ENCODE measurements around the gene KCNK13.

KCNK13 gene

GRCh38 chr14:90040411-90040810 lies 21.4 kb upstream of the KCNK13 start:
- Histone ChIP-seq H3K27ac (ENCODE audit: low read depth, low read length) (no peak overlapping the region), H3K9ac (ENCODE audit: low read length) (no peak overlapping the region), H3K27me3 (ENCODE audit: control insufficient read depth, insufficient read depth, low read length) (no peaks in the 10 kb centered on the region), H3K4me3 (ENCODE audit: low read depth, low read length) (no peak overlapping the region), H3K4me1 (ENCODE audit: control insufficient read depth, insufficient read depth, low read length) (no peaks in the 10 kb centered on the region), H3K9me3 (ENCODE audit: control insufficient read depth, insufficient read depth, low read depth, low read length) (no peaks in the 10 kb centered on the region), H3K36me3 (ENCODE audit: control insufficient read depth, insufficient read depth, low read length) (peaks cover 45% of the 10 kb centered on the region)

GRCh38 chr14:90042496-90043252 lies 19.1 kb upstream of the KCNK13 start:
- Histone ChIP-seq H3K27me3 (ENCODE audit: control insufficient read depth, insufficient read depth, low read length) (no peaks in the 10 kb centered on the region), H3K27ac (ENCODE audit: low read depth, low read length) (no peak overlapping the region), H3K36me3 (ENCODE audit: control insufficient read depth, insufficient read depth, low read length) (peaks cover 30% of the 10 kb centered on the region), H3K9ac (ENCODE audit: low read length) (no peak overlapping the region), H3K4me1 (ENCODE audit: control insufficient read depth, insufficient read depth, low read length) (no peaks in the 10 kb centered on the region), H3K4me3 (ENCODE audit: low read depth, low read length) (no peak overlapping the region), H3K9me3 (ENCODE audit: control insufficient read depth, insufficient read depth, low read depth, low read length) (no peaks in the 10 kb centered on the region)

GRCh38 chr14:90045616-90046015 lies 16.2 kb upstream of the KCNK13 start:
- no peaks in the 10 kb centered on the region for H3K4me1 ChIP-seq (ENCODE audit: control insufficient read depth, insufficient read depth, low read length)
- H3K27ac ChIP-seq (ENCODE audit: low read depth, low read length): no peak overlapping the region
- H3K4me3 ChIP-seq (ENCODE audit: low read depth, low read length): no peak overlapping the region
- peaks cover 24% of the 10 kb centered on the region; the same call in 1 of the 2 replicates for H3K36me3 ChIP-seq (ENCODE audit: control insufficient read depth, insufficient read depth, low read length)
- no peaks in the 10 kb centered on the region for H3K27me3 ChIP-seq (ENCODE audit: control insufficient read depth, insufficient read depth, low read length)
- no peak overlapping the region for H3K9ac ChIP-seq (ENCODE audit: low read length)
- no peaks in the 10 kb centered on the region for H3K9me3 ChIP-seq (ENCODE audit: control insufficient read depth, insufficient read depth, low read depth, low read length)

GRCh38 chr14:90049390-90049789 lies 12.4 kb upstream of the KCNK13 start:
- no peak overlapping the region for H3K9ac ChIP-seq (ENCODE audit: low read length)
- H3K27me3 ChIP-seq (ENCODE audit: control insufficient read depth, insufficient read depth, low read length): no peaks in the 10 kb centered on the region
- 0 out of 2 replicates have a peak, but pooled peaks cover 2% of the 10 kb centered on the region for H3K4me1 ChIP-seq (ENCODE audit: control insufficient read depth, insufficient read depth, low read length)
- no peak overlapping the region for H3K4me3 ChIP-seq (ENCODE audit: low read depth, low read length)
- peaks cover 5% of the 10 kb centered on the region; the same call in 1 of the 2 replicates for H3K36me3 ChIP-seq (ENCODE audit: control insufficient read depth, insufficient read depth, low read length)
- H3K9me3 ChIP-seq (ENCODE audit: control insufficient read depth, insufficient read depth, low read depth, low read length): no peaks in the 10 kb centered on the region
- H3K27ac ChIP-seq (ENCODE audit: low read depth, low read length): no peak overlapping the region

- H3K4me3 ChIP-seq (ENCODE audit: low read depth, low read length): no peak overlapping the region
- H3K4me1 ChIP-seq (ENCODE audit: control insufficient read depth, insufficient read depth, low read length): 0 out of 2 replicates have a peak, but pooled peaks cover 2% of the 10 kb centered on the region
- no peaks in the 10 kb centered on the region for H3K9me3 ChIP-seq (ENCODE audit: control insufficient read depth, insufficient read depth, low read depth, low read length)
- no peak overlapping the region for H3K27ac ChIP-seq (ENCODE audit: low read depth, low read length)
- no peak overlapping the region for H3K9ac ChIP-seq (ENCODE audit: low read length)
- no peaks in the 10 kb centered on the region; the same call in 1 of the 2 replicates for H3K36me3 ChIP-seq (ENCODE audit: control insufficient read depth, insufficient read depth, low read length)
- no peaks in the 10 kb centered on the region for H3K27me3 ChIP-seq (ENCODE audit: control insufficient read depth, insufficient read depth, low read length)
Observed at GRCh38 chr14:90050271-90050670, 11.5 kb upstream of the KCNK13 start.

- Histone ChIP-seq H3K27ac (ENCODE audit: low read depth, low read length) (no peak overlapping the region), H3K9ac (ENCODE audit: low read length) (no peak overlapping the region), H3K4me1 (ENCODE audit: control insufficient read depth, insufficient read depth, low read length) (0 out of 2 replicates have a peak, but pooled peaks cover 2% of the 10 kb centered on the region), H3K36me3 (ENCODE audit: control insufficient read depth, insufficient read depth, low read length) (no peaks in the 10 kb centered on the region), H3K4me3 (ENCODE audit: low read depth, low read length) (no peak overlapping the region), H3K27me3 (ENCODE audit: control insufficient read depth, insufficient read depth, low read length) (peaks cover 10% of the 10 kb centered on the region), H3K9me3 (ENCODE audit: control insufficient read depth, insufficient read depth, low read depth, low read length) (no peaks in the 10 kb centered on the region)
Observed at GRCh38 chr14:90053044-90053443, 8.8 kb upstream of the KCNK13 start.

- no peak overlapping the region for H3K27ac ChIP-seq (ENCODE audit: low read depth, low read length)
- no peaks in the 10 kb centered on the region for H3K36me3 ChIP-seq (ENCODE audit: control insufficient read depth, insufficient read depth, low read length)
- no peak overlapping the region for H3K9ac ChIP-seq (ENCODE audit: low read length)
- H3K4me1 ChIP-seq (ENCODE audit: control insufficient read depth, insufficient read depth, low read length): 0 out of 2 replicates have a peak, but pooled peaks cover 2% of the 10 kb centered on the region
- peaks cover 27% of the 10 kb centered on the region for H3K27me3 ChIP-seq (ENCODE audit: control insufficient read depth, insufficient read depth, low read length)
- no peaks in the 10 kb centered on the region for H3K9me3 ChIP-seq (ENCODE audit: control insufficient read depth, insufficient read depth, low read depth, low read length)
- no peak overlapping the region for H3K4me3 ChIP-seq (ENCODE audit: low read depth, low read length)
Observed at GRCh38 chr14:90054803-90055202, 7.0 kb upstream of the KCNK13 start.

GRCh38 chr14:90056826-90057225 lies 5.0 kb upstream of the KCNK13 start:
- H3K36me3 ChIP-seq (ENCODE audit: control insufficient read depth, insufficient read depth, low read length): no peaks in the 10 kb centered on the region
- peaks cover 48% of the 10 kb centered on the region for H3K27me3 ChIP-seq (ENCODE audit: control insufficient read depth, insufficient read depth, low read length)
- no peak overlapping the region for H3K4me3 ChIP-seq (ENCODE audit: low read depth, low read length)
- H3K9me3 ChIP-seq (ENCODE audit: control insufficient read depth, insufficient read depth, low read depth, low read length): no peaks in the 10 kb centered on the region
- no peak overlapping the region for H3K9ac ChIP-seq (ENCODE audit: low read length)
- no peak overlapping the region for H3K27ac ChIP-seq (ENCODE audit: low read depth, low read length)
- H3K4me1 ChIP-seq (ENCODE audit: control insufficient read depth, insufficient read depth, low read length): no peaks in the 10 kb centered on the region

- H3K4me3 ChIP-seq (ENCODE audit: low read depth, low read length): no peak overlapping the region
- H3K4me1 ChIP-seq (ENCODE audit: control insufficient read depth, insufficient read depth, low read length): peaks cover 8% of the 10 kb centered on the region
- no peaks in the 10 kb centered on the region for H3K36me3 ChIP-seq (ENCODE audit: control insufficient read depth, insufficient read depth, low read length)
- no peak overlapping the region for H3K9ac ChIP-seq (ENCODE audit: low read length)
- peaks cover 69% of the 10 kb centered on the region for H3K27me3 ChIP-seq (ENCODE audit: control insufficient read depth, insufficient read depth, low read length)
- H3K27ac ChIP-seq (ENCODE audit: low read depth, low read length): no peak overlapping the region
- no peaks in the 10 kb centered on the region for H3K9me3 ChIP-seq (ENCODE audit: control insufficient read depth, insufficient read depth, low read depth, low read length)
Observed at GRCh38 chr14:90058876-90059458, 2.8 kb upstream of the KCNK13 start.

- H3K27me3 ChIP-seq (ENCODE audit: control insufficient read depth, insufficient read depth, low read length): peaks cover 84% of the 10 kb centered on the region
- no peak overlapping the region for H3K27ac ChIP-seq (ENCODE audit: low read depth, low read length)
- peak overlapping the region; percentile 60 for H3K4me3 ChIP-seq (ENCODE audit: low read depth, low read length)
- H3K36me3 ChIP-seq (ENCODE audit: control insufficient read depth, insufficient read depth, low read length): no peaks in the 10 kb centered on the region
- H3K9me3 ChIP-seq (ENCODE audit: control insufficient read depth, insufficient read depth, low read depth, low read length): no peaks in the 10 kb centered on the region
- H3K9ac ChIP-seq (ENCODE audit: low read length): no peak overlapping the region
- peaks cover 8% of the 10 kb centered on the region for H3K4me1 ChIP-seq (ENCODE audit: control insufficient read depth, insufficient read depth, low read length)
Observed at GRCh38 chr14:90060312-90060964, 1.4 kb upstream of the KCNK13 start.
